GM10248 (cell line): ENCODE measurements around the gene PROM1.

Experiments
- CTCF ChIA-PET: fragments of 300-600 bp; sonication (Branson Sonifier 250); formaldehyde crosslinking; extraction: SDS; loops from one replicate; lab custom pipeline; 2021; ENCODE audit warnings: antibody characterized with exemption; lab: Yijun Ruan, JAX
- POLR2A ChIA-PET: fragments of 350-650 bp; sonication (Branson Sonifier 250); formaldehyde crosslinking; extraction: SDS; loops from one replicate; lab custom pipeline; 2020; ENCODE audit warnings: antibody characterized with exemption; lab: Yijun Ruan, JAX
- DNase-seq: peaks from one replicate; pipeline ENCODE4 v3.0.0; 2012; ENCODE audit errors: extremely low spot score
- TF ChIP-seq, protein P1 (sequence below): IDR thresholded peaks from 2 replicates; pipeline ENCODE4 v1.5.1; 2012; ENCODE audit warnings: mild to moderate bottlenecking, low read depth; ENCODE audit errors: extremely low read depth, missing control alignments, control extremely low read depth

Gene PROM1

GRCh38 chr4:16019649-16020048 lies 64.2 kb downstream of the PROM1 start:
- ChIA-PET CTCF (interaction anchor here (1.1 to 1.4 kb wide), 3 partner anchors 11 to 247 kb away, joined by 3 to 5 read pairs (median 4); no protein-coding TSS in a partner anchor), POLR2A (no interaction called here)
- TF ChIP-seq, protein P1, sequence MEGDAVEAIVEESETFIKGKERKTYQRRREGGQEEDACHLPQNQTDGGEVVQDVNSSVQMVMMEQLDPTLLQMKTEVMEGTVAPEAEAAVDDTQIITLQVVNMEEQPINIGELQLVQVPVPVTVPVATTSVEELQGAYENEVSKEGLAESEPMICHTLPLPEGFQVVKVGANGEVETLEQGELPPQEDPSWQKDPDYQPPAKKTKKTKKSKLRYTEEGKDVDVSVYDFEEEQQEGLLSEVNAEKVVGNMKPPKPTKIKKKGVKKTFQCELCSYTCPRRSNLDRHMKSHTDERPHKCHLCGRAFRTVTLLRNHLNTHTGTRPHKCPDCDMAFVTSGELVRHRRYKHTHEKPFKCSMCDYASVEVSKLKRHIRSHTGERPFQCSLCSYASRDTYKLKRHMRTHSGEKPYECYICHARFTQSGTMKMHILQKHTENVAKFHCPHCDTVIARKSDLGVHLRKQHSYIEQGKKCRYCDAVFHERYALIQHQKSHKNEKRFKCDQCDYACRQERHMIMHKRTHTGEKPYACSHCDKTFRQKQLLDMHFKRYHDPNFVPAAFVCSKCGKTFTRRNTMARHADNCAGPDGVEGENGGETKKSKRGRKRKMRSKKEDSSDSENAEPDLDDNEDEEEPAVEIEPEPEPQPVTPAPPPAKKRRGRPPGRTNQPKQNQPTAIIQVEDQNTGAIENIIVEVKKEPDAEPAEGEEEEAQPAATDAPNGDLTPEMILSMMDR: no peak
- no peak for DNase-seq

GRCh38 chr4:16018841-16019240 lies 65.0 kb downstream of the PROM1 start:
- no peak for DNase-seq
- ChIA-PET CTCF (interaction anchor here (0.8 to 0.9 kb wide), 2 partner anchors 11 to 17 kb away, joined by 3 to 4 read pairs; no protein-coding TSS in a partner anchor), POLR2A (no interaction called here)
- TF ChIP-seq, protein P1: no peak

GRCh38 chr4:16018061-16018676 lies 65.7 kb downstream of the PROM1 start:
- ChIA-PET POLR2A (no interaction called here), CTCF (interaction anchor here (0.8 to 0.9 kb wide), 2 partner anchors 10 to 17 kb away, joined by 3 to 4 read pairs; no protein-coding TSS in a partner anchor)
- DNase-seq: no peak
- TF ChIP-seq, protein P1: no peak

GRCh38 chr4:16016536-16016935 lies 67.3 kb downstream of the PROM1 start:
- ChIA-PET CTCF (interaction anchor here (0.8 to 2.6 kb wide), 2 partner anchors 11 to 14 kb away, joined by 3 to 15 read pairs; no protein-coding TSS in a partner anchor), POLR2A (no interaction called here)
- DNase-seq: no peak
- TF ChIP-seq, protein P1: no peak

DNA sequence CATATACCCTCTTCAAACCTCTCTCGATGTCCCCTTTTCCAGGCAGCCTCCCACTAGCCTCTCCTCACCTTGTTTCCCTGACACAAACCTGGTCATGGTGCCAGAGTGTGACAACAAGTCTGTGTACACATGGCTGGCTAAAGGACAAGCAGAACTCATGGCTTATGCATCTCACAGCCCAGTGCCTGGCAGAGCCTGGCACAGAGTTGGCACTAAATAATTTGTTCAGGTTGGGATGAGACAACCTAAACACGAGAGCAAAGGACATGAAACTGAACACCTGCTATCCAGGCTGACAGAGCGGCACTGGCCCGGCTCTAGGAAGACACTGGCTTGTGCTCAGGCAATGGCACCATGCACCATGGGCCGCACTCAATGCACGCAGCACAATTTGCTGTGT lies 72.7 kb downstream of the PROM1 start:
- ChIA-PET POLR2A (no interaction called here), CTCF (interaction anchor here (1.6 kb wide), 1 partner anchor 10 kb away, joined by 7 read pairs; no protein-coding TSS in a partner anchor)
- no peak for DNase-seq
- TF ChIP-seq, protein P1: no peak

- POLR2A ChIA-PET: no interaction called here
- no peak for DNase-seq
- TF ChIP-seq, protein P1: no peak
- CTCF ChIA-PET: interaction anchor here (1.8 kb wide), 1 partner anchor 53 kb away, joined by 5 read pairs; no protein-coding TSS in a partner anchor
Observed at GRCh38 chr4:16009153-16009552, 74.7 kb downstream of the PROM1 start.
